ENCODE measurements around the gene KRT84.

KRT84 gene

GRCh38 chr12:52338241-52338960 is 47.1 kb downstream of the KRT84 start:
- no peak for DNase-seq

- no peak for DNase-seq
These were observed 48.4 kb downstream of the KRT84 start for GRCh38 chr12:52337054-52337453.

- DNase-seq = no peak
These were observed 48.8 kb downstream of the KRT84 start for GRCh38 chr12:52336641-52337040.

GRCh38 chr12:52335598-52336262 is 49.7 kb downstream of the KRT84 start:
- DNase-seq = no peak

GRCh38 chr12:52334185-52334584 is 51.3 kb downstream of the KRT84 start:
- no peak for DNase-seq

GRCh38 chr12:52333321-52333720 is 52.1 kb downstream of the KRT84 start:
- no peak for DNase-seq

GRCh38 chr12:52332381-52332780 is 53.1 kb downstream of the KRT84 start:
- no peak for DNase-seq

GRCh38 chr12:52331833-52332232 is 53.6 kb downstream of the KRT84 start:
- DNase-seq = no peak

GRCh38 chr12:52331039-52331438 is 54.4 kb downstream of the KRT84 start:
- DNase-seq = no peak

GRCh38 chr12:52327830-52328500 is 57.5 kb downstream of the KRT84 start:
- DNase-seq = no peak

All from SW 1271 (cell line).